Measurements from ENCODE around the gene NEK11. TPM values are rescaled to one million over a fixed set of nuclear protein-coding genes. Genes with fewer than 3 reads are reported as not detected.

NEK11 gene
- total RNA-seq: 1 to 10 TPM; 3.1 to 3.8 TPM

GRCh38 chr3:131026321-131027151 is at the start of gene NEK11, which contains the start of gene ASTE1:
NEK11 (plus strand) TSS chr3:131026877; CDS start chr3:131029709, 2,832 bp downstream.
ASTE1 (minus strand) TSS chr3:131026825; CDS start chr3:131025306, 1,519 bp downstream.
- Mint-ChIP-seq H3K4me1 (peaks cover 33% of the 10 kb centered on the region), H3K9me3 (no peaks in the 10 kb centered on the region), H3K27me3 (no peaks in the 10 kb centered on the region), H3K4me3 (peak within 1 kb of the TSS; percentile 86), H3K27ac (peak within 1 kb of the TSS; percentile 93), H3K36me3 (peaks cover 25% of the 10 kb centered on the region)
- DNase-seq (peak; percentile 90), ATAC-seq (ENCODE audit: low read depth) (peak; percentile 98)
- POLR2A ChIA-PET: interaction anchor here (0.9 to 3.9 kb wide), 13 partner anchors 10 to 1391 kb away, joined by 3 to 27 read pairs (median 4); partner anchors contain the start of genes ATP2C1 and DNAJC13

- no peaks in the 10 kb centered on the region for H3K4me1 Mint-ChIP-seq
- H3K27ac Mint-ChIP-seq: no peak overlapping the region
- no peak for ATAC-seq (ENCODE audit: low read depth)
- H3K27me3 Mint-ChIP-seq: no peaks in the 10 kb centered on the region
- no peak for DNase-seq
- no peak overlapping the region for H3K4me3 Mint-ChIP-seq
- peaks cover 15% of the 10 kb centered on the region for H3K36me3 Mint-ChIP-seq
- POLR2A ChIA-PET: no interaction called here
- no peaks in the 10 kb centered on the region for H3K9me3 Mint-ChIP-seq
Measured at GRCh38 chr3:130979117-130979516, 47.6 kb upstream of the NEK11 start.

- DNase-seq (no peak), ATAC-seq (ENCODE audit: low read depth) (no peak)
- Mint-ChIP-seq H3K9me3 (no peaks in the 10 kb centered on the region), H3K4me3 (no peak overlapping the region), H3K4me1 (no peaks in the 10 kb centered on the region), H3K36me3 (peaks cover 18% of the 10 kb centered on the region), H3K27me3 (no peaks in the 10 kb centered on the region), H3K27ac (no peak overlapping the region)
- POLR2A ChIA-PET: no interaction called here
Measured at GRCh38 chr3:130981469-130981868, 45.2 kb upstream of the NEK11 start.

GRCh38 chr3:130990282-130990681 is 36.4 kb upstream of the NEK11 start:
- Mint-ChIP-seq H3K9me3 (no peaks in the 10 kb centered on the region), H3K27ac (no peak overlapping the region), H3K4me1 (no peaks in the 10 kb centered on the region), H3K36me3 (peaks cover 26% of the 10 kb centered on the region), H3K4me3 (no peak overlapping the region), H3K27me3 (no peaks in the 10 kb centered on the region)
- no peak for ATAC-seq (ENCODE audit: low read depth)
- DNase-seq: no peak
- POLR2A ChIA-PET: no interaction called here

GRCh38 chr3:130991126-130991525 is 35.6 kb upstream of the NEK11 start:
- H3K4me1 Mint-ChIP-seq: no peaks in the 10 kb centered on the region
- DNase-seq: no peak
- no peak overlapping the region for H3K27ac Mint-ChIP-seq
- no peaks in the 10 kb centered on the region for H3K9me3 Mint-ChIP-seq
- no peak overlapping the region for H3K4me3 Mint-ChIP-seq
- ATAC-seq (ENCODE audit: low read depth): no peak
- H3K27me3 Mint-ChIP-seq: no peaks in the 10 kb centered on the region
- POLR2A ChIA-PET: no interaction called here
- peaks cover 24% of the 10 kb centered on the region for H3K36me3 Mint-ChIP-seq

- no peaks in the 10 kb centered on the region for H3K27me3 Mint-ChIP-seq
- POLR2A ChIA-PET: no interaction called here
- H3K4me3 Mint-ChIP-seq: no peak overlapping the region
- no peaks in the 10 kb centered on the region for H3K4me1 Mint-ChIP-seq
- no peak overlapping the region for H3K27ac Mint-ChIP-seq
- DNase-seq (no peak), ATAC-seq (ENCODE audit: low read depth) (no peak)
- no peaks in the 10 kb centered on the region for H3K9me3 Mint-ChIP-seq
- H3K36me3 Mint-ChIP-seq: peaks cover 23% of the 10 kb centered on the region
Measured at GRCh38 chr3:130992344-130992743, 34.3 kb upstream of the NEK11 start.

- Mint-ChIP-seq H3K4me1 (no peaks in the 10 kb centered on the region), H3K36me3 (peaks cover 10% of the 10 kb centered on the region), H3K4me3 (no peak overlapping the region), H3K9me3 (no peaks in the 10 kb centered on the region), H3K27ac (no peak overlapping the region), H3K27me3 (no peaks in the 10 kb centered on the region)
- no peak for DNase-seq
- no peak for ATAC-seq (ENCODE audit: low read depth)
- POLR2A ChIA-PET: no interaction called here
Measured at GRCh38 chr3:130997289-130997688, 29.4 kb upstream of the NEK11 start.

GRCh38 chr3:131001071-131001470 is 25.6 kb upstream of the NEK11 start:
- Mint-ChIP-seq H3K27me3 (no peaks in the 10 kb centered on the region), H3K9me3 (no peaks in the 10 kb centered on the region), H3K36me3 (peaks cover 19% of the 10 kb centered on the region), H3K4me3 (no peak overlapping the region), H3K27ac (no peak overlapping the region), H3K4me1 (peaks cover 9% of the 10 kb centered on the region)
- ATAC-seq (ENCODE audit: low read depth) (no peak), DNase-seq (no peak)
- POLR2A ChIA-PET: interaction anchor here (0.6 kb wide), 1 partner anchor 31 kb away, joined by 4 read pairs; no protein-coding TSS in a partner anchor

GRCh38 chr3:131004603-131005002 is 22.1 kb upstream of the NEK11 start:
- Mint-ChIP-seq H3K4me3 (no peak overlapping the region), H3K4me1 (peaks cover 9% of the 10 kb centered on the region), H3K27ac (no peak overlapping the region), H3K36me3 (peaks cover 28% of the 10 kb centered on the region), H3K27me3 (no peaks in the 10 kb centered on the region), H3K9me3 (no peaks in the 10 kb centered on the region)
- no peak for DNase-seq
- POLR2A ChIA-PET: no interaction called here
- ATAC-seq (ENCODE audit: low read depth): no peak

- Mint-ChIP-seq H3K9me3 (no peaks in the 10 kb centered on the region), H3K4me3 (no peak overlapping the region), H3K27ac (no peak overlapping the region), H3K36me3 (peaks cover 28% of the 10 kb centered on the region), H3K4me1 (peaks cover 9% of the 10 kb centered on the region), H3K27me3 (no peaks in the 10 kb centered on the region)
- no peak for DNase-seq
- POLR2A ChIA-PET: no interaction called here
- ATAC-seq (ENCODE audit: low read depth): no peak
Measured at GRCh38 chr3:131007256-131007655, 19.4 kb upstream of the NEK11 start.

- H3K27me3 Mint-ChIP-seq: no peaks in the 10 kb centered on the region
- H3K4me3 Mint-ChIP-seq: no peak overlapping the region
- POLR2A ChIA-PET: no interaction called here
- H3K4me1 Mint-ChIP-seq: peaks cover 9% of the 10 kb centered on the region
- peaks cover 26% of the 10 kb centered on the region for H3K36me3 Mint-ChIP-seq
- H3K27ac Mint-ChIP-seq: no peak overlapping the region
- no peaks in the 10 kb centered on the region for H3K9me3 Mint-ChIP-seq
- DNase-seq: no peak
- no peak for ATAC-seq (ENCODE audit: low read depth)
Measured at GRCh38 chr3:131007782-131008181, 18.9 kb upstream of the NEK11 start.

GRCh38 chr3:131008326-131008725 is 18.4 kb upstream of the NEK11 start:
- DNase-seq: no peak
- Mint-ChIP-seq H3K9me3 (no peaks in the 10 kb centered on the region), H3K4me1 (peaks cover 8% of the 10 kb centered on the region), H3K36me3 (peaks cover 29% of the 10 kb centered on the region), H3K27ac (no peak overlapping the region), H3K27me3 (no peaks in the 10 kb centered on the region), H3K4me3 (no peak overlapping the region)
- POLR2A ChIA-PET: no interaction called here
- no peak for ATAC-seq (ENCODE audit: low read depth)

GRCh38 chr3:131009698-131010097 is 17.0 kb upstream of the NEK11 start:
- Mint-ChIP-seq H3K27ac (no peak overlapping the region), H3K36me3 (peaks cover 29% of the 10 kb centered on the region), H3K4me1 (peaks cover 4% of the 10 kb centered on the region), H3K9me3 (no peaks in the 10 kb centered on the region), H3K4me3 (no peak overlapping the region), H3K27me3 (no peaks in the 10 kb centered on the region)
- POLR2A ChIA-PET: interaction anchor here (1.2 kb wide), 1 partner anchor 17 kb away, joined by 4 read pairs; the partner anchor contains the start of genes ASTE1 and NEK11
- DNase-seq (no peak), ATAC-seq (ENCODE audit: low read depth) (no peak)

- H3K4me1 Mint-ChIP-seq: peaks cover 17% of the 10 kb centered on the region
- ATAC-seq (ENCODE audit: low read depth) (no peak), DNase-seq (no peak)
- no peak overlapping the region for H3K27ac Mint-ChIP-seq
- peaks cover 33% of the 10 kb centered on the region for H3K36me3 Mint-ChIP-seq
- H3K9me3 Mint-ChIP-seq: no peaks in the 10 kb centered on the region
- no peak overlapping the region for H3K4me3 Mint-ChIP-seq
- POLR2A ChIA-PET: no interaction called here
- H3K27me3 Mint-ChIP-seq: no peaks in the 10 kb centered on the region
Measured at GRCh38 chr3:131018970-131019369, 7.7 kb upstream of the NEK11 start.
